HEK293T (cell line): ENCODE measurements around the gene CD27.
A peak's percentile ranks its signal among the peaks of the same experiment; 100 is the strongest.
"Not testable (repeated sequence)": the region's sequence is repeated elsewhere in the genome, so short reads cannot be mapped to it uniquely, and the experiment has no call there.

Source experiments
- CTCF ChIA-PET: fragments of 350-600 bp; formaldehyde crosslinking; extraction: SDS; loops from one replicate; lab custom pipeline; 2021; ENCODE audit warnings: antibody characterized with exemption, inconsistent platforms; lab: Yijun Ruan, JAX
- POLR2A ChIA-PET: fragments of 350-600 bp; formaldehyde crosslinking; extraction: SDS; loops from one replicate; lab custom pipeline; 2020; ENCODE audit warnings: antibody characterized with exemption, inconsistent platforms; lab: Yijun Ruan, JAX
- DNase-seq: peaks from one replicate; pipeline ENCODE4 v3.0.0; 2012; ENCODE audit warnings: mixed read lengths; ENCODE audit errors: extremely low spot score
- ARNT ChIP-seq: fragments of 450-650 bp; IDR thresholded peaks from 2 replicates; pipeline ENCODE4 v1.6.1; 2017; ENCODE audit warnings: mild to moderate bottlenecking
- BHLHE40 ChIP-seq: fragments of 450-650 bp; IDR thresholded peaks from 2 replicates; pipeline ENCODE4 v1.6.1; 2016; ENCODE audit warnings: mild to moderate bottlenecking, moderate library complexity, borderline replicate concordance
- CTBP1 ChIP-seq: fragments of 450-650 bp; IDR thresholded peaks from 2 replicates; pipeline ENCODE4 v1.6.1; 2016; ENCODE audit warnings: borderline replicate concordance
- ELF4 ChIP-seq: fragments of 450-650 bp; IDR thresholded peaks from 2 replicates; pipeline ENCODE4 v1.6.1; 2017; ENCODE audit warnings: antibody characterized with exemption
- FOXA1 ChIP-seq: fragments of 450-650 bp; IDR thresholded peaks from 2 replicates; pipeline ENCODE4 v1.6.1; 2016; ENCODE audit warnings: mild to moderate bottlenecking
- FOXK2 ChIP-seq: fragments of 450-650 bp; IDR thresholded peaks from 2 replicates; pipeline ENCODE4 v1.6.1; 2016; ENCODE audit warnings: mild to moderate bottlenecking
- FOXM1 ChIP-seq: fragments of 450-650 bp; IDR thresholded peaks from 2 replicates; pipeline ENCODE4 v1.6.1; 2017; ENCODE audit warnings: mild to moderate bottlenecking, borderline replicate concordance
- HDGF ChIP-seq: fragments of 450-650 bp; IDR thresholded peaks from 2 replicates; pipeline ENCODE4 v1.6.1; 2017; ENCODE audit warnings: antibody characterized with exemption, borderline replicate concordance
- L3MBTL2 ChIP-seq: fragments of 450-650 bp; conservative IDR thresholded peaks from 2 replicates; pipeline ENCODE4 v1.6.1; 2016; ENCODE audit warnings: mild to moderate bottlenecking
- LEF1 ChIP-seq: fragments of 450-650 bp; IDR thresholded peaks from 2 replicates; pipeline ENCODE4 v1.6.1; 2017; ENCODE audit warnings: mild to moderate bottlenecking, borderline replicate concordance
- NFRKB ChIP-seq: fragments of 450-650 bp; IDR thresholded peaks from 2 replicates; pipeline ENCODE4 v1.6.1; 2016; ENCODE audit warnings: mild to moderate bottlenecking, moderate library complexity
- SP1 ChIP-seq: fragments of 450-650 bp; IDR thresholded peaks from 2 replicates; pipeline ENCODE4 v1.6.1; 2017
- SUZ12 ChIP-seq: fragments of 450-650 bp; IDR thresholded peaks from 2 replicates; pipeline ENCODE4 v1.6.1; 2016; ENCODE audit warnings: mild to moderate bottlenecking
- TARDBP ChIP-seq: fragments of 450-650 bp; IDR thresholded peaks from 2 replicates; pipeline ENCODE4 v1.6.1; 2016
- ZNF384 ChIP-seq: fragments of 450-650 bp; IDR thresholded peaks from 2 replicates; pipeline ENCODE4 v1.6.1; 2016
- TF ChIP-seq, protein P1 (sequence below): fragments of 450-650 bp; IDR thresholded peaks from 2 replicates; pipeline ENCODE4 v1.6.1; 2016

CD27 gene

DNA sequence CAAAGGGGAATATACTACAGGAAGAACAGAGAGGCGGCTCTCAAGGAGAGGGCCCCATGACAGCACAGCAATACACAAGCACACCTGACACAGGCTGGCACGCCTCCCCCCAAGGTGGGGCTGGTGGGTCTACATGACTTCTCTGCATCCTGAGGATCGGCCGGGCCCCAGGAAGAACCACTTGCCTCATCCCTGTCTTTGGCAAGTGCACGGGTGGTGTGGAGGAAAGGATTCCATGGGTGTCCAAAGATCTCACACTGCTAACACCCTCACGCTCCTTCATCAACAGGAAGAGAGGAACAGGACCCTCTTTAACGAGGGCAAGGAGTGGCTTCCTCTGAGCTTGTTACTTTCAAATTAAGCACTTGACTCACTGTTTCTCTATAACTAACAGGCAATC, 18.5 kb downstream of the CD27 start:
- POLR2A ChIA-PET = interaction anchor here (1.8 kb wide), 1 partner anchor 30 kb away, joined by 6 read pairs; the partner anchor contains the start of gene MRPL51
- TF ChIP-seq FOXK2 (no peak), FOXA1 (no peak), CTBP1 (no peak), L3MBTL2 (no peak), NFRKB (no peak), SUZ12 (no peak), TARDBP (no peak), ZNF384 (no peak), FOXM1 (no peak), ARNT (no peak), HDGF (no peak), LEF1 (no peak), ELF4 (no peak), SP1 (no peak)
- TF ChIP-seq, protein P1, sequence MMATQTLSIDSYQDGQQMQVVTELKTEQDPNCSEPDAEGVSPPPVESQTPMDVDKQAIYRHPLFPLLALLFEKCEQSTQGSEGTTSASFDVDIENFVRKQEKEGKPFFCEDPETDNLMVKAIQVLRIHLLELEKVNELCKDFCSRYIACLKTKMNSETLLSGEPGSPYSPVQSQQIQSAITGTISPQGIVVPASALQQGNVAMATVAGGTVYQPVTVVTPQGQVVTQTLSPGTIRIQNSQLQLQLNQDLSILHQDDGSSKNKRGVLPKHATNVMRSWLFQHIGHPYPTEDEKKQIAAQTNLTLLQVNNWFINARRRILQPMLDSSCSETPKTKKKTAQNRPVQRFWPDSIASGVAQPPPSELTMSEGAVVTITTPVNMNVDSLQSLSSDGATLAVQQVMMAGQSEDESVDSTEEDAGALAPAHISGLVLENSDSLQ = no peak
- CTCF ChIA-PET = no interaction called here
- DNase-seq = no peak

DNA sequence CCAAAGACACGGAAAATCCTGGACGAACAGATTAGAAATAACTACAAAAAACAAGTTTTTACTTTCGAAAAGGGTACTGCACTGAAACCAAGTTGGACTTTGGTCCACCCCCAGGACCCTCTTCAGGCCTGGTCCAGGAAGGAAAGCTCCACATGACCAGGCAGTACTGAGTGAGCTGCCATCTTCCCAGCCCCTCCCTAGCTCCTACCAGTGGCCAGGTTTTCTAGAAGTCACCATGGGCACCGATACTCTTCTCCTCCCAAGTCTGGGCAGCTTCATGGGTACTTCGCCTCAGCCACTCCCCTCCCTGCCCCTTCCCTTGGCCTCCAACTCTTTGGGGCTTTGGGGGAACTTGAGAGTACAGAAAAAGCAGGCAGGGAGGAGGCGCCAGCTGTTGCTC, 19.1 kb downstream of the CD27 start:
- POLR2A ChIA-PET = interaction anchor here (0.8 to 1.8 kb wide), 2 partner anchors 11 to 29 kb away, joined by 3 to 6 read pairs; partner anchors contain the start of gene MRPL51
- DNase-seq = no peak
- TF ChIP-seq FOXK2 = no peak
- TF ChIP-seq SUZ12 = no peak
- TF ChIP-seq, protein P1 = no peak
- TF ChIP-seq FOXM1 = no peak
- TF ChIP-seq ELF4 = no peak
- TF ChIP-seq L3MBTL2 = no peak
- TF ChIP-seq LEF1 = no peak
- no peak for TF ChIP-seq ZNF384
- TF ChIP-seq BHLHE40 = no peak
- no peak for TF ChIP-seq HDGF
- CTCF ChIA-PET = no interaction called here

DNA sequence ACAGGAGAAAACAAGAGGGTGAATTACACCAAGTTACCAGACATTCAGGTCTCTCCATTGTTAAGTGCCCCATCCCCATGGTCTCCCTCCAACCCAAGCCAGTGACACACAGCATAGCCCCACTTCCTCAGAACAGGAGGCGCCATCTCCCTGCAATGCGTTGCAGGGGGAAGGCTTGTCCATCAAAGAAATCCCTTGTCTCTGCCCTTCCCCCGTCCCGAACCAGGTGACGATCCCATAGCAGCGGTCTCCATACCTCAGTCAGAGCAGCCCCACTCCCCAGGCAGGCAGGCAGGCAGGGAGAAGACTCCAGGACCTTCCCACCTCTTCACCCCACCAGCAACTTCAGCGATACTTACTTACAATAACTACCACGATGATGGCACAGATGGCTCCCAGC, 19.8 kb downstream of the CD27 start:
- POLR2A ChIA-PET = interaction anchor here (0.9 to 1.3 kb wide), 2 partner anchors 41 to 123 kb away, joined by 3 to 5 read pairs; partner anchors contain the start of gene TNFRSF1A
- no peak for DNase-seq
- TF ChIP-seq NFRKB (no peak), ARNT (no peak), SUZ12 (no peak), ZNF384 (no peak), HDGF (no peak), BHLHE40 (no peak), FOXA1 (no peak), LEF1 (no peak)
- CTCF ChIA-PET = interaction anchor here (0.9 to 2.3 kb wide), 7 partner anchors 10 to 141 kb away, joined by 3 to 26 read pairs (median 7); partner anchors contain the start of gene TAPBPL

DNA sequence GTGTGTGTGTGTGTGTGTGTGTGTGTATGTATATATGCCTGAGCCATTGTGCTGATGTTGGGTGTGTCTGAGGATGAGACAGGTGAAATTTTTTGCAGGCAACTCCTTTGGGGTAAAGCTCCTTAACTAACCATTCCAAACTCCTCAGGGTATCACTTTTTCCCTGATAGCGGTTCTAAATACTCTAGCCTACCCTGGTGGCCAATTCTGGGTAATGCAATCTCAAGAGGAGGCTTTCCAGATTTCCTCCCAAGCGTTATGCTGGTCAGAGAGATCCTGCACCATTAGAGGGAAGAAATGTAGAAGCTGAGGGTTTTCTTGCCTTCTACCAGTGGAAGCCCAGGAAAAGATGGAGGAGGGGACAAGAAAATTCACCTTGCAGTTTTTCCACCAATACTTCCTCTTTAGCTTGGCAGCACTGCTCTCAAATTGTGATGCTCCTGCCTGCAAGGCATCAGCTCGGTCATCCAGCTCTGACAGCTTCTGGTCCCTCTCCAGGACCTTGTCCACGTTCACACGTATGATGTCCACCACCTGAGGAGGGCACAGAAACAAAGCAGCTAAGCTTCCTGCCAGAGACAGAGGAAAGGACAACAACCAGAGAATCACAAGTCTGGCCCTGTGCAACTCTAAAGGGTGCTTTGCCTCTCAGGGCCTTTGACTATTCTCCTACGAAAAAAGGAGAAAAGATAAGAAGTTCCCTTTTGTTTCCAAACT, 20.9 kb downstream of the CD27 start:
- POLR2A ChIA-PET = interaction anchor here (0.9 to 1.8 kb wide), 8 partner anchors 23 to 187 kb away, joined by 3 to 6 read pairs (median 4); partner anchors contain the start of genes MRPL51 and TNFRSF1A
- TF ChIP-seq CTBP1 = no peak
- TF ChIP-seq SP1 = no peak
- no peak for TF ChIP-seq TARDBP
- TF ChIP-seq ELF4 = no peak
- TF ChIP-seq NFRKB = no peak
- no peak for TF ChIP-seq ZNF384
- TF ChIP-seq L3MBTL2 = no peak
- no peak for TF ChIP-seq HDGF
- TF ChIP-seq SUZ12 = no peak
- no peak for TF ChIP-seq BHLHE40
- no peak for TF ChIP-seq FOXA1
- no peak for TF ChIP-seq FOXK2
- TF ChIP-seq FOXM1 = no peak
- TF ChIP-seq LEF1 = no peak
- TF ChIP-seq, protein P1 = no peak
- no peak for TF ChIP-seq ARNT
- peak; percentile 61 for DNase-seq

DNA sequence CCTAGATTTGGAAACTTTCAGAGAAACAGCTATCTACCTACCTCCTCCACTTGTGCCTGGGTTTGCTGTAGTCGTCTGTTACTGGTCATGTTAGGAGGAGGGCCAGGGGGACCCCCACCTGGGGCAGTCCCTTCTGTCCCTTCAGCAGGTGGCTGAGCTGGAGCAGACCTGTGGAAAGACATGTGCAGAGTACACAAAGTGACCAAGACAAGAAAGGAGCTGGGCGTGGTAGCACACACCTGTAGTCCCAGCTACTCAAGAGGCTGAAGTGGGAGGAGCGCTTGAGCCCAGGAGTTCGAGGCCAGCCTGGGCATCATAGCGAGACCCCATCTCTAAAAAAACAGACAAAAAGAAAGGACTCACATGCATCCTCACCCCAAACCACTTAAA, 21.4 kb downstream of the CD27 start:
- ChIA-PET CTCF (interaction anchor here (0.6 to 2.3 kb wide), 13 partner anchors 9 to 146 kb away, joined by 3 to 26 read pairs (median 7); partner anchors contain the start of genes CD27 and TAPBPL), POLR2A (interaction anchor here (0.6 to 1.8 kb wide), 6 partner anchors 24 to 187 kb away, joined by 3 to 6 read pairs (median 4); partner anchors contain the start of gene MRPL51)
- no peak for DNase-seq
- TF ChIP-seq FOXM1 = no peak
- TF ChIP-seq SP1 = no peak
- no peak for TF ChIP-seq ZNF384
- TF ChIP-seq FOXK2 = no peak
- no peak for TF ChIP-seq L3MBTL2
- no peak for TF ChIP-seq TARDBP
- no peak for TF ChIP-seq HDGF
- no peak for TF ChIP-seq NFRKB
- TF ChIP-seq LEF1 = no peak
- no peak for TF ChIP-seq CTBP1
- TF ChIP-seq FOXA1 = no peak
- no peak for TF ChIP-seq ARNT
- TF ChIP-seq SUZ12 = no peak
- no peak for TF ChIP-seq BHLHE40
- TF ChIP-seq, protein P1 = no peak
- no peak for TF ChIP-seq ELF4

More for the DNA sequence above, 20.9 kb downstream of the CD27 start:
- CTCF ChIA-PET = interaction anchor here (0.6 to 2.3 kb wide), 21 partner anchors 9 to 146 kb away, joined by 3 to 26 read pairs (median 4); partner anchors contain the start of genes CD27 and TAPBPL

DNA sequence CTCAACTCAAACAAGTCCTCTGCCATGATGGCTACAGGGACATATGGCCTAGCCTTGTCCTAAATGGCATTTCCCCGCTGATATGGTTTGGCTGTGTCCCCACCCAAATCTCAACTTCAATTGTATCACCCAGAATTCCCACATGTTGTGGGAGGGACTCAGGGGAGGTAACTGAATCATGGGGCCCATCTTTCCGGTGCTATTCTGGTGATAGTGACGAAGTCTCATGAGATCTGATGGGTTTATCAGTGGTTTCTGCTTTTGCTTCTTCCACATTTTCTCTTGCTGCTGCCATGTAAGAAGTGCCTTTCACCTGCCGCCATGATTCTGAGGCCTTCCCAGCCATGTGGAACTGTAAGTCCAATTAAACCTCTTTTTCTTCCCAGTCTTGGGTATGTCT, 22.0 kb downstream of the CD27 start:
- POLR2A ChIA-PET = interaction anchor here (0.6 to 1.8 kb wide), 2 partner anchors 26 to 146 kb away, joined by 3 to 6 read pairs; partner anchors contain the start of gene MRPL51
- DNase-seq = not testable (repeated sequence)
- CTCF ChIA-PET = interaction anchor here (0.9 to 2.3 kb wide), 3 partner anchors 23 to 140 kb away, joined by 3 to 26 read pairs (median 21); partner anchors contain the start of gene CD27

DNA sequence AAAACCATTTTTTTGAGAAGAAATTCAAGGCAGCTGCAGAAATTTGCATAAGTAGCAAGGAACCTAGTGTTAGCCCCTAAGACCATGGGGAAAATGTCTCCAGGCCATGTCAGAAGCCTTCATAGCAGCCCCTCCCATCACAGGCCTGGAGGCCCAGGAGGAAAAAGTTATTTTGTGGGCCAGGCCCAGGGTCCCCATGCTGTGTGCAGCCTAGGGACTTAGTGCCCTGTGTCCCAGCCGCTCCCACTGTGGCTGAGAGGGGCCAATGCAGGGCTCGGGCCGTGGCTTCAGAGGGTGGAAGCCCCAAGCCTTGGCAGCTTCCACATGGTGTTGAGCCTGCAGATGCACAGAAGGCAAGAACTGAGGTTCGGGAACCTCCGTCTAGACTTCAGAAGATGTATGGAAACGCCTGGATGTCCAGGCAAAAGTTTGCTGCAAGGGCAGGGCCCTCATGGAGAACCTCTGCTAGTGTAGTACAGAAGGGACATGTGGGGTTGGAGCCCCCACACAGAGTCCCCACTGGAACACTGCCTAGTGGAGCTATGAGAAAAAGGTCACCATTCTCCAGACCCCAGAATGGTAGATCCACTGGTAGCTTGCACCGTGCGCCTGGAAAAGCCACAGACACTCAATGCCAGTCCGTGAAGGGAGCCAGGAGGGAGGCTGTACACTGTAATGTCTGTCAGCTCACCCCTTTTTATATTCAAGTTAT, 23.0 kb downstream of the CD27 start:
- POLR2A ChIA-PET = interaction anchor here (1.1 to 4.6 kb wide), 2 partner anchors 25 to 71 kb away, joined by 4 to 21 read pairs; partner anchors contain the start of gene MRPL51
- CTCF ChIA-PET = interaction anchor here (1.1 to 2.5 kb wide), 3 partner anchors 9 to 141 kb away, joined by 3 to 8 read pairs (median 4); no protein-coding TSS in a partner anchor
- DNase-seq = not testable (repeated sequence)
